Pancreas (tissue), 10 donors: ENCODE data around the gene ARL8B. TPM values are rescaled to one million over a fixed set of nuclear protein-coding genes. Genes with fewer than 3 reads are reported as not detected.
A peak's percentile ranks its signal among the peaks of the same experiment; 100 is the strongest.

Source experiments
- ATAC-seq, 4 donors: fragments of 200-7000 bp; cut with Tn5 transposase; one replicate each; pipeline versions ENCODE4 v1.8.0 to v1.9.1; 2020; ENCODE audit warnings: mild to moderate bottlenecking in 4 of 4, moderate library complexity in 4 of 4
- DNase-seq, 6 donors: peaks; one replicate each; pipeline ENCODE4 v3.0.0-alpha.2; 2020
- FAIRE-seq: peaks from 2 replicates; lab custom pipeline; 2012; peaks lifted over from hg19 to GRCh38; lab: Jason Lieb, UNC
- H3K27ac ChIP-seq, 4 donors: fragments of 200-600 bp; sonication (generic); 1 replicate in 3 of 4; 2 replicates in 1 of 4; pipeline versions ENCODE4 v1.5.0 to v1.8.0; 2020
- H3K27me3 ChIP-seq, 4 donors: fragments of 200-600 bp; one replicate each; pipeline ENCODE4 v1.8.0; 2021
- H3K36me3 ChIP-seq, 3 donors: fragments of 200-600 bp; sonication (generic) in 1 of 3; one replicate each; pipeline versions ENCODE4 v1.5.0 to v1.8.0; 2020 to 2021
- H3K4me1 ChIP-seq, 3 donors: fragments of 200-600 bp; one replicate each; pipeline ENCODE4 v1.8.0; 2021
- H3K4me3 ChIP-seq, 4 donors: fragments of 200-600 bp; sonication (generic) in 2 of 4; one replicate each; pipeline versions ENCODE4 v1.5.0 to v1.8.0; 2020 to 2021
- H3K9me3 ChIP-seq, 4 donors: fragments of 200-600 bp; one replicate each; pipeline ENCODE4 v1.8.0; 2021
- CTCF ChIP-seq, 4 donors: fragments of 200-600 bp; sonication (generic) in 3 of 4; IDR thresholded peaks; one replicate each; pipeline versions ENCODE4 v1.5.0 to v1.8.0; 2021; ENCODE audit warnings: antibody characterized with exemption in 4 of 4
- WGBS, 2 donors: extraction: QIAGEN DNeasy Blood & Tissue Kit; methylation state at CpG; one replicate each; pipeline ENCODE4 v1.1.7; 2013; 5-methylcytosine and 5-hydroxymethylcytosine counted together
- intact Hi-C, 3 donors: fragments of 100-400 bp; cut with DNase I; formaldehyde crosslinking; loops; one replicate each; pipeline versions ENCODE4 v1.11.1 to v1.14.2; 2022
- polyA plus RNA-seq, 2 donors: library from polyadenylated mRNA; stranded (reverse); fragments of 200-250 nt; gene quantifications; one replicate each; pipeline ENCODE4 v1.2.3, GENCODE V29; 2013
- total RNA-seq, 6 donors: library from RNA; stranded (reverse); fragmentation: NEBNext Ultra II Directional in 4 of 6; extraction: Animal tissue kit (Norgen Biotek cat#: 25700) in 4 of 6; gene quantifications; one replicate each; pipeline versions ENCODE4 v1.2.1 to v1.2.4, GENCODE V29; 2021 to 2023
- donor health status: healthy with polysubstance abuse.
- donor health status: DM: no; HTN: no; CAD: no; lungs with moderate emphysema.
- donor health status: DM: no; HTN: no; CAD: no.
- donor health status: control.
- donor health status: control.
- donor health status: Bipolar disorder and iron deficiency.
- donor health status: DM: yes; HTN: yes; CAD: no.
- donor health status: DM: no; HTN: no; CAD: no.
- donor health status: DM: no; HTN: no; CAD: no.
- donor health status: DM: yes; HTN: yes; CAD: no.

Gene ARL8B
- total and polyA plus RNA-seq, 8 donors: 14.6 to 31.9 (median 24.4) TPM

- Histone ChIP-seq H3K4me1 (peaks cover 16 to 42% (median 25%) of the 10 kb centered on the region in 3 donors), H3K9me3 (no peaks in the 10 kb centered on the region), H3K27ac (peak overlapping the region in 1 of 4 donors; percentile 33), H3K4me3 (no peak overlapping the region), H3K27me3 (no peaks in the 10 kb centered on the region), H3K36me3 (peaks cover 0 to 10% (median 0%) of the 10 kb centered on the region in 3 donors)
- ATAC-seq (peak in 3 of 4 donors; percentile 6 to 46 (median 29)), DNase-seq (no peak), FAIRE-seq (no peak)
- TF ChIP-seq CTCF (IDR thresholded peaks at IDR 0.05): no peak
- 57 to 74% methylated on average over 2 of the region's 2 CpGs for WGBS, 2 donors
- intact Hi-C loops: no loop called here
These were observed 73.5 kb downstream of the ARL8B start for GRCh38 chr3:5195605-5196004.

DNA sequence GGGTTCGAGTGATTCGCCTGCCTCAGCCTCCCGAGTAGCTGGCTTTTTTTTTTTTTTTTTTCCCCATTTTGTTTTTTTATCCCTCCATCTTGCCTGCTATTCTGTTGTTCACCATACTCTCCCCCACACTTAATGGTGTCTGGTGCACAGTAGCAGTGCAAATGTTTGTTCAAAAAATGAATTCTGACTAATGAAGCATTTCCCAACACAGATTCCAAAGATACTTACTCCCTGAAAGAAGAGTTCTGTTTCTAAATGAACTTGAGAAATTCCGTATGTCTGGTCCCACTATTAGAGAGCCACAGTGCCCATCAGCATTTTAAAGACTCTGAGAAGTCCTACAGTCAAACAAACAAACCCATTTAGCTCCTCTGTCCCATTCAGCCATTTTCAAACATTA, 74.9 kb downstream of the ARL8B start:
- Histone ChIP-seq H3K4me3 (no peak overlapping the region), H3K27ac (no peak overlapping the region), H3K36me3 (peaks cover 0 to 23% (median 4%) of the 10 kb centered on the region in 3 donors), H3K27me3 (no peaks in the 10 kb centered on the region), H3K9me3 (no peaks in the 10 kb centered on the region), H3K4me1 (peaks cover 10 to 29% (median 25%) of the 10 kb centered on the region in 3 donors)
- intact Hi-C loops: no loop called here
- 85 to 90% methylated on average over 4 of the region's 4 CpGs for WGBS, 2 donors
- FAIRE-seq (no peak), DNase-seq (no peak), ATAC-seq (peak in 2 of 4 donors; percentile 14 to 20)
- TF ChIP-seq CTCF (IDR thresholded peaks at IDR 0.05): no peak

DNA sequence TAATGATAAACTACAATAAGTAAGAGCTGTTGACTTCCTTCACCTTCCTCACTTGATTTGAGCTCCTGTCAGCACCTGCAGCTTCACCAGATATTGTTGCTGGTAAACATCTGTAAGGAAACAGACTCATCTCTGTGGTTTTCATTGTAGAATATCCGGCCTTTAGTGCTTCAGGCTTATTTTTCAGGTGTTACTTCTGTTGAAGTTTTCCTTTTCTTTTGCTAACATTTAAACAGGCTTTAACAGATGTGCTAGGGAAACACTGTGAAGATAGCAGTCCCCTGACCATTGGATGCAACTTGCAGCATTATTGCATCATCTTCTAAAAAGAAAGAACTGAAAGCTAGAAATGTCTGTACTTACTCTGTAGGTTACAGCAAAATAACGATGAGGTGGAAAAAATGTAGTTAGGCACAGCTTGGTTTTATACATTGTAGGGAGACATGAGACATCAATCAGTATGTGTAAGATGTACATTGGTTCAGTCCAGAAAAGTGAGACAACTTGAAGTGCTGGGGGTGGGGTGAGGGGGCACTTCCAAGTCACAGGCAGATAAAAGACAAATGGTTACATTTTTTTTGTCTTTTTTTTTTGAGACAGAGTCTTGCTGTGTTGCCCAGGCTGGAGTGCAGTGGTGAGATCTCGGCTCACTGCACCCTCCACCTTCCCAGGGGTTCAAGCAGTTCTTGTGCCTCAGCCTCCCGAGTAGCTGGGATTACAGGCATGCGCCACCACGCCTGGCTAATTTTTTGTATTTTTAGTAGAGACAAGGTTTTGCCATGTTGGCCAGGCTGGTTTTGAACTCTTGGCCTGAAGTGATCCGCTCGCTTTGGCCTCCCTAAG, 75.6 kb downstream of the ARL8B start:
- H3K27me3 ChIP-seq: no peaks in the 10 kb centered on the region
- WGBS, 2 donors: 87% methylated on average over 8 of the region's 8 CpGs
- TF ChIP-seq CTCF (IDR thresholded peaks at IDR 0.05): no peak
- peak in 2 of 4 donors; percentile 49 to 57 for ATAC-seq
- H3K27ac ChIP-seq: peak overlapping the region in 1 of 4 donors; percentile 17
- H3K36me3 ChIP-seq: peaks cover 0 to 28% (median 9%) of the 10 kb centered on the region in 3 donors
- H3K4me1 ChIP-seq: peaks cover 4 to 25% (median 25%) of the 10 kb centered on the region in 3 donors
- no peak for FAIRE-seq
- intact Hi-C loops: no loop called here
- H3K9me3 ChIP-seq: no peaks in the 10 kb centered on the region
- DNase-seq: no peak
- H3K4me3 ChIP-seq: no peak overlapping the region

GRCh38 chr3:5198313-5198677, 76.2 kb downstream of the ARL8B start:
- Histone ChIP-seq H3K9me3 (no peaks in the 10 kb centered on the region), H3K27ac (peak overlapping the region in 1 of 4 donors; percentile 17), H3K27me3 (no peaks in the 10 kb centered on the region), H3K36me3 (peaks cover 0 to 34% (median 12%) of the 10 kb centered on the region in 3 donors), H3K4me3 (no peak overlapping the region), H3K4me1 (peaks cover 4 to 25% (median 25%) of the 10 kb centered on the region in 3 donors)
- ATAC-seq (no peak), FAIRE-seq (no peak), DNase-seq (no peak)
- intact Hi-C loops: no loop called here
- no peak for TF ChIP-seq CTCF (IDR thresholded peaks at IDR 0.05)
- 90 to 93% methylated on average over 4 of the region's 4 CpGs for WGBS, 2 donors
